SK-N-SH (cell line): Measurements from ENCODE around the gene UBE2G2. TPM values are rescaled to one million over a fixed set of nuclear protein-coding genes. Genes with fewer than 3 reads are reported as not detected.

Experiments used
- CTCF ChIA-PET: fragments of 300-600, 350-600 bp; formaldehyde crosslinking; extraction: SDS; loops from one replicate; lab custom pipeline; 2021; lab: Yijun Ruan, JAX
- POLR2A ChIA-PET: fragments of 350-600 bp; sonication (Branson Sonifier 250); formaldehyde crosslinking; extraction: SDS; loops from one replicate; lab custom pipeline; 2020; ENCODE audit warnings: antibody characterized with exemption, inconsistent platforms; lab: Yijun Ruan, JAX
- DNase-seq: peaks from one replicate; pipeline ENCODE4 v3.0.0; 2012
- H2AFZ ChIP-seq: fragments of 200-600 bp; sonication (generic); 2 replicates; pipeline ENCODE4 v1.8.1; 2016; ENCODE audit warnings: antibody characterized with exemption, mild to moderate bottlenecking, low read depth
- H3F3A ChIP-seq: fragments of 200-600 bp; sonication (generic); replicated peaks from 2 replicates; pipeline ENCODE3; 2016; ENCODE audit warnings: antibody characterized with exemption, mild to moderate bottlenecking; ENCODE audit not compliant: insufficient read depth
- H3K27ac ChIP-seq, 2 experiments: fragments of 200-500 bp in 1 of 2; fragments of 200-600 bp in 1 of 2; sonication (Bioruptor generic) in 1 of 2; sonication (generic), shearing (Covaris generic) in 1 of 2; 2 replicates each; pipeline versions ENCODE4 v1.5.1 to v1.6.1; 2014 to 2016; ENCODE audit warnings: low read depth in 2 of 2, inconsistent platforms in 1 of 2, low read length in 1 of 2, mild to moderate bottlenecking in 1 of 2, mixed read lengths in 1 of 2
- H3K27me3 ChIP-seq: fragments of 200-600 bp; sonication (generic), shearing (Covaris generic); 2 replicates; pipeline ENCODE4 v1.6.1; 2016; ENCODE audit warnings: mixed run types; ENCODE audit not compliant: insufficient read depth
- H3K36me3 ChIP-seq, 2 experiments: fragments of 200-500 bp in 1 of 2; fragments of 200-600 bp in 1 of 2; sonication (Bioruptor generic) in 1 of 2; sonication (generic) in 1 of 2; replicated peaks in 1 of 2; 2 replicates each; pipeline versions ENCODE3 to v1.5.1; 2014 to 2016; ENCODE audit warnings: low read length in 1 of 2, mild to moderate bottlenecking in 1 of 2; ENCODE audit not compliant: insufficient read depth in 2 of 2, control insufficient read depth in 1 of 2
- H3K4me1 ChIP-seq, 2 experiments: fragments of 200-500 bp in 1 of 2; fragments of 200-600 bp in 1 of 2; sonication (Bioruptor generic) in 1 of 2; sonication (generic), shearing (Covaris generic) in 1 of 2; 2 replicates each; pipeline versions ENCODE4 v1.5.1 to v1.6.1; 2014 to 2016; ENCODE audit warnings: low read depth in 1 of 2, low read length in 1 of 2, mixed run types in 1 of 2; ENCODE audit not compliant: insufficient read depth in 2 of 2, control insufficient read depth in 1 of 2
- H3K4me2 ChIP-seq: fragments of 200-600 bp; sonication (generic), shearing (Covaris generic); 2 replicates; pipeline ENCODE4 v1.6.1; 2017; ENCODE audit warnings: mixed run types
- H3K4me3 ChIP-seq, 2 experiments: fragments of 200-500 bp in 1 of 2; fragments of 200-600 bp in 1 of 2; sonication (Bioruptor generic) in 1 of 2; sonication (generic), shearing (Covaris generic) in 1 of 2; 2 replicates each; pipeline versions ENCODE4 v1.5.1 to v1.8.1; 2014 to 2016; ENCODE audit warnings: low read depth in 2 of 2, inconsistent platforms in 1 of 2, low read length in 1 of 2, mild to moderate bottlenecking in 1 of 2, mixed read lengths in 1 of 2, moderate library complexity in 1 of 2
- H3K79me2 ChIP-seq: fragments of 200-600 bp; sonication (generic); 2 replicates; pipeline ENCODE4 v1.8.1; 2017; ENCODE audit warnings: mild to moderate bottlenecking; ENCODE audit not compliant: insufficient read depth
- H3K9ac ChIP-seq: fragments of 200-600 bp; sonication (generic); 2 replicates; pipeline ENCODE4 v1.6.1; 2017; ENCODE audit warnings: mixed run types
- H3K9me2 ChIP-seq: fragments of 200-600 bp; sonication (generic); 2 replicates; pipeline ENCODE4 v1.6.1; 2017; ENCODE audit warnings: mixed run types
- H3K9me3 ChIP-seq: fragments of 200-600 bp; sonication (generic); 2 replicates; pipeline ENCODE4 v1.6.1; 2017; ENCODE audit warnings: mixed run types, mild to moderate bottlenecking, moderate library complexity
- H4K20me1 ChIP-seq: fragments of 200-600 bp; sonication (generic); 2 replicates; pipeline ENCODE4 v1.6.1; 2017; ENCODE audit warnings: mild to moderate bottlenecking, mixed run types; ENCODE audit not compliant: insufficient read depth
- CHD2 ChIP-seq: fragments of 150-350 bp; IDR thresholded peaks from 2 replicates; pipeline ENCODE4 v1.6.1; 2018; ENCODE audit warnings: low read length; ENCODE audit not compliant: partially characterized antibody
- ELF1 ChIP-seq: IDR thresholded peaks from 2 replicates; pipeline ENCODE4 v1.4.0; 2012
- FOXJ3 ChIP-seq: sonication (generic); formaldehyde crosslinking; IDR thresholded peaks from 2 replicates; pipeline ENCODE4 v1.5.1; 2020; ENCODE audit warnings: mild to moderate bottlenecking, missing genetic modification reagents
- FOXM1 ChIP-seq: IDR thresholded peaks from 2 replicates; pipeline ENCODE4 v1.4.0; 2012; ENCODE audit warnings: low read depth, mild to moderate bottlenecking
- GATA2 ChIP-seq: sonication (generic); formaldehyde crosslinking; IDR thresholded peaks from 2 replicates; pipeline ENCODE4 v1.5.0; 2020; ENCODE audit warnings: mild to moderate bottlenecking, missing genetic modification reagents
- MXI1 ChIP-seq: IDR thresholded peaks from 2 replicates; pipeline ENCODE4 v1.6.1; 2012; ENCODE audit warnings: mild to moderate bottlenecking, low read depth, low read length, improper control_type of control experiment
- NFIC ChIP-seq: IDR thresholded peaks from 2 replicates; pipeline ENCODE4 v1.4.0; 2012; ENCODE audit warnings: borderline replicate concordance
- POLR2AphosphoS5 ChIP-seq: IDR thresholded peaks from 2 replicates; pipeline ENCODE4 v1.6.1; 2012; ENCODE audit warnings: low read depth, low read length
- RAD21 ChIP-seq: IDR thresholded peaks from 2 replicates; pipeline ENCODE4 v1.6.1; 2012; ENCODE audit warnings: mild to moderate bottlenecking, low read length
- RCOR1 ChIP-seq: fragments of 150-350 bp; IDR thresholded peaks from 2 replicates; pipeline ENCODE4 v1.6.1; 2017; ENCODE audit warnings: antibody characterized with exemption, low read length
- RFX5 ChIP-seq: IDR thresholded peaks from 2 replicates; pipeline ENCODE4 v1.6.1; 2012; ENCODE audit warnings: mild to moderate bottlenecking, improper control_type of control experiment, low read length
- RXRA ChIP-seq: IDR thresholded peaks from 2 replicates; pipeline ENCODE4 v1.4.0; 2012; ENCODE audit warnings: low read depth, mild to moderate bottlenecking, borderline replicate concordance
- SIN3A ChIP-seq: IDR thresholded peaks from 2 replicates; pipeline ENCODE4 v1.6.1; 2012; ENCODE audit warnings: low read depth, mild to moderate bottlenecking, low read length, moderate library complexity, borderline replicate concordance
- TCF12 ChIP-seq: IDR thresholded peaks from 2 replicates; pipeline ENCODE4 v1.4.0; 2012
- TEAD4 ChIP-seq: IDR thresholded peaks from 2 replicates; pipeline ENCODE4 v1.4.0; 2012; ENCODE audit warnings: mild to moderate bottlenecking, borderline replicate concordance; ENCODE audit not compliant: insufficient read depth
- ZBTB33 ChIP-seq: IDR thresholded peaks from 2 replicates; pipeline ENCODE4 v1.4.0; 2012; ENCODE audit warnings: low read depth, borderline replicate concordance
- WGBS: methylation state at CpG from one replicate; pipeline ENCODE4 v1.1.6; 2017; ENCODE audit warnings: low lambda C conversion rate; 5-methylcytosine and 5-hydroxymethylcytosine counted together
- polyA plus RNA-seq, 3 experiments: library from polyadenylated mRNA; depleted of rRNA; stranded (reverse); fragments of >200 nt; gene quantifications; 2 replicates each; pipeline ENCODE4 v1.2.3, GENCODE V29; 2012
- TF ChIP-seq, protein P1 (sequence below): IDR thresholded peaks from 2 replicates; pipeline ENCODE4; 2012
- TF ChIP-seq, protein P2 (sequence below): fragments of 150-350 bp; IDR thresholded peaks from 2 replicates; pipeline ENCODE4 v1.6.1; 2016; ENCODE audit warnings: mild to moderate bottlenecking, low read depth, low read length
- TF ChIP-seq, protein P3 (sequence below): IDR thresholded peaks from 2 replicates; pipeline ENCODE4 v1.4.0; 2012; ENCODE audit warnings: low read depth
- TF ChIP-seq, protein P4 (sequence below): fragments of 200-600 bp; sonication (generic); IDR thresholded peaks from 2 replicates; pipeline ENCODE4 v1.6.1; 2017; ENCODE audit warnings: antibody characterized with exemption, mild to moderate bottlenecking, moderate library complexity

The UBE2G2 gene
- polyA plus RNA-seq, 1 of the 3 experiments (the other 2 are of a cell fraction), result 129 TPM

DNA sequence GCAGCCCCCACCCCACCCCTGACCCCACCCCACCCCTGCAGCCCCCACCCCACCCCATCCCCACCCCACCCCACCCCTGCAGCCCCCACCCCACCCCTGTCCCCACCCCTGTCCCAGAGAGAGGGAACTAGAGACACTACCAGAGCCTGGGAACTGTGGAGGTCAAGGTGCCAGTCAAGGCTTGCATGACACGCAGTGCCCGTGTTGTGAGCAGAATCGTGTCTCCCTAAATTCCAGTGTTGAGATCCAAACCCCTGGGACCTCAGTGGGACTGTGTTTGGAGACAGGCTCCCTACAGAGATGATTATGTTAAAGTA lies 34.7 kb upstream of the UBE2G2 start:
- no peak overlapping the region for H3K4me2 ChIP-seq
- H4K20me1 ChIP-seq, result no peaks in the 10 kb centered on the region
- WGBS, result 33% methylated on average over 3 of the region's 3 CpGs
- no peak overlapping the region for H2AFZ ChIP-seq
- no peaks in the 10 kb centered on the region for H3F3A ChIP-seq
- no peaks in the 10 kb centered on the region for H3K9me2 ChIP-seq
- no peaks in the 10 kb centered on the region; a peak in 1 of 4 replicates for H3K4me1 ChIP-seq
- no peaks in the 10 kb centered on the region for H3K27me3 ChIP-seq
- DNase-seq, result no peak
- ChIA-PET POLR2A (no interaction called here), CTCF (no interaction called here)
- TF ChIP-seq RXRA, result no peak
- no peak for TF ChIP-seq MXI1
- no peak for TF ChIP-seq NFIC
- TF ChIP-seq TCF12, result no peak
- no peak for TF ChIP-seq ELF1
- TF ChIP-seq TEAD4, result no peak
- no peak for TF ChIP-seq RCOR1
- no peak for TF ChIP-seq FOXJ3 (CRISPR knock-in tag)
- no peak for TF ChIP-seq SIN3A
- TF ChIP-seq, protein P1, sequence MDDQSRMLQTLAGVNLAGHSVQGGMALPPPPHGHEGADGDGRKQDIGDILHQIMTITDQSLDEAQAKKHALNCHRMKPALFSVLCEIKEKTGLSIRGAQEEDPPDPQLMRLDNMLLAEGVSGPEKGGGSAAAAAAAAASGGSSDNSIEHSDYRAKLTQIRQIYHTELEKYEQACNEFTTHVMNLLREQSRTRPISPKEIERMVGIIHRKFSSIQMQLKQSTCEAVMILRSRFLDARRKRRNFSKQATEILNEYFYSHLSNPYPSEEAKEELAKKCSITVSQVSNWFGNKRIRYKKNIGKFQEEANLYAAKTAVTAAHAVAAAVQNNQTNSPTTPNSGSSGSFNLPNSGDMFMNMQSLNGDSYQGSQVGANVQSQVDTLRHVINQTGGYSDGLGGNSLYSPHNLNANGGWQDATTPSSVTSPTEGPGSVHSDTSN, result no peak
- TF ChIP-seq, protein P2, sequence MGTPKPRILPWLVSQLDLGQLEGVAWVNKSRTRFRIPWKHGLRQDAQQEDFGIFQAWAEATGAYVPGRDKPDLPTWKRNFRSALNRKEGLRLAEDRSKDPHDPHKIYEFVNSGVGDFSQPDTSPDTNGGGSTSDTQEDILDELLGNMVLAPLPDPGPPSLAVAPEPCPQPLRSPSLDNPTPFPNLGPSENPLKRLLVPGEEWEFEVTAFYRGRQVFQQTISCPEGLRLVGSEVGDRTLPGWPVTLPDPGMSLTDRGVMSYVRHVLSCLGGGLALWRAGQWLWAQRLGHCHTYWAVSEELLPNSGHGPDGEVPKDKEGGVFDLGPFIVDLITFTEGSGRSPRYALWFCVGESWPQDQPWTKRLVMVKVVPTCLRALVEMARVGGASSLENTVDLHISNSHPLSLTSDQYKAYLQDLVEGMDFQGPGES, result no peak
- no peak for TF ChIP-seq RAD21
- TF ChIP-seq RFX5, result no peak
- TF ChIP-seq FOXM1, result no peak
- TF ChIP-seq POLR2AphosphoS5, result no peak
- no peak for TF ChIP-seq CHD2
- H3K36me3 ChIP-seq, result no peaks in the 10 kb centered on the region
- H3K27ac ChIP-seq, result no peak overlapping the region
- H3K9me3 ChIP-seq, result no peaks in the 10 kb centered on the region
- H3K9ac ChIP-seq, result no peak overlapping the region
- no peaks in the 10 kb centered on the region for H3K79me2 ChIP-seq
- H3K4me3 ChIP-seq, result no peak overlapping the region

GRCh38 chr21:44835647-44835973 lies 34.0 kb upstream of the UBE2G2 start:
- 92% methylated on average over 2 of the region's 8 CpGs for WGBS
- no peak overlapping the region for H3K4me3 ChIP-seq
- TF ChIP-seq CHD2 (no peak), ZBTB33 (no peak), RAD21 (no peak), SIN3A (no peak), GATA2 (CRISPR knock-in tag) (no peak), RCOR1 (no peak), FOXJ3 (CRISPR knock-in tag) (no peak)
- TF ChIP-seq, protein P3, sequence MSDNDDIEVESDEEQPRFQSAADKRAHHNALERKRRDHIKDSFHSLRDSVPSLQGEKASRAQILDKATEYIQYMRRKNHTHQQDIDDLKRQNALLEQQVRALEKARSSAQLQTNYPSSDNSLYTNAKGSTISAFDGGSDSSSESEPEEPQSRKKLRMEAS, result no peak
- TF ChIP-seq, protein P4, sequence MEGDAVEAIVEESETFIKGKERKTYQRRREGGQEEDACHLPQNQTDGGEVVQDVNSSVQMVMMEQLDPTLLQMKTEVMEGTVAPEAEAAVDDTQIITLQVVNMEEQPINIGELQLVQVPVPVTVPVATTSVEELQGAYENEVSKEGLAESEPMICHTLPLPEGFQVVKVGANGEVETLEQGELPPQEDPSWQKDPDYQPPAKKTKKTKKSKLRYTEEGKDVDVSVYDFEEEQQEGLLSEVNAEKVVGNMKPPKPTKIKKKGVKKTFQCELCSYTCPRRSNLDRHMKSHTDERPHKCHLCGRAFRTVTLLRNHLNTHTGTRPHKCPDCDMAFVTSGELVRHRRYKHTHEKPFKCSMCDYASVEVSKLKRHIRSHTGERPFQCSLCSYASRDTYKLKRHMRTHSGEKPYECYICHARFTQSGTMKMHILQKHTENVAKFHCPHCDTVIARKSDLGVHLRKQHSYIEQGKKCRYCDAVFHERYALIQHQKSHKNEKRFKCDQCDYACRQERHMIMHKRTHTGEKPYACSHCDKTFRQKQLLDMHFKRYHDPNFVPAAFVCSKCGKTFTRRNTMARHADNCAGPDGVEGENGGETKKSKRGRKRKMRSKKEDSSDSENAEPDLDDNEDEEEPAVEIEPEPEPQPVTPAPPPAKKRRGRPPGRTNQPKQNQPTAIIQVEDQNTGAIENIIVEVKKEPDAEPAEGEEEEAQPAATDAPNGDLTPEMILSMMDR, result no peak
- H3K27me3 ChIP-seq, result no peaks in the 10 kb centered on the region
- DNase-seq, result no peak
- H3K4me2 ChIP-seq, result no peak overlapping the region
- ChIA-PET CTCF (no interaction called here), POLR2A (no interaction called here)
- no peaks in the 10 kb centered on the region for H3K9me3 ChIP-seq
- H3K27ac ChIP-seq, result no peak overlapping the region
- no peaks in the 10 kb centered on the region for H3K9me2 ChIP-seq
- no peaks in the 10 kb centered on the region for H4K20me1 ChIP-seq
- no peaks in the 10 kb centered on the region for H3K36me3 ChIP-seq
- no peak overlapping the region for H3K9ac ChIP-seq
- H2AFZ ChIP-seq, result no peak overlapping the region
- no peaks in the 10 kb centered on the region for H3F3A ChIP-seq
- no peaks in the 10 kb centered on the region for H3K79me2 ChIP-seq
- no peaks in the 10 kb centered on the region; a peak in 1 of 4 replicates for H3K4me1 ChIP-seq
